Gastrocnemius medialis (tissue), 4 donors: ENCODE measurements around the gene LDB3. TPM values are rescaled to one million over a fixed set of nuclear protein-coding genes. Genes with fewer than 3 reads are reported as not detected.
A peak's percentile ranks its signal among the peaks of the same experiment; 100 is the strongest.

Experiments used
- ATAC-seq, 2 donors: fragments of 150-250 bp; one replicate each; pipeline ENCODE4 v1.9.1; 2016
- DNase-seq, 2 donors: peaks; one replicate each; pipeline ENCODE4 v3.0.0-alpha.2; 2019
- H3K27ac ChIP-seq, 4 donors: fragments of 200-600 bp; sonication (generic); 1 replicate in 1 of 4; 2 replicates in 3 of 4; pipeline ENCODE4 v1.5.1; 2016 to 2018; ENCODE audit warnings: mild to moderate bottlenecking in 2 of 4, moderate library complexity in 1 of 4
- H3K27me3 ChIP-seq, 3 donors: fragments of 200-600 bp; sonication (generic) in 2 of 3; 1 replicate in 1 of 3; 2 replicates in 2 of 3; pipeline versions ENCODE4 v1.5.1 to v1.6.0; 2016 to 2019; ENCODE audit warnings: mild to moderate bottlenecking in 1 of 3, moderate library complexity in 1 of 3
- H3K36me3 ChIP-seq, 2 donors: fragments of 200-600 bp; sonication (generic) in 1 of 2; one replicate each; pipeline ENCODE4 v1.5.1; 2017 to 2018
- H3K4me1 ChIP-seq, 2 donors: fragments of 200-600 bp; sonication (generic) in 1 of 2; one replicate each; pipeline ENCODE4 v1.5.1; 2016 to 2017; ENCODE audit warnings: mild to moderate bottlenecking in 2 of 2
- H3K4me3 ChIP-seq, 4 donors: fragments of 200-600 bp; sonication (generic) in 3 of 4; 1 replicate in 1 of 4; 2 replicates in 3 of 4; pipeline ENCODE4 v1.5.1; 2016 to 2019; ENCODE audit warnings: mild to moderate bottlenecking in 2 of 4
- H3K9me3 ChIP-seq, 3 donors: fragments of 200-600 bp; sonication (generic) in 2 of 3; 1 replicate in 1 of 3; 2 replicates in 2 of 3; pipeline ENCODE4 v1.5.1; 2016 to 2019
- POLR2A ChIP-seq, 2 donors: fragments of 450-650 bp; IDR thresholded peaks; one replicate each; pipeline ENCODE4 v1.6.1; 2017; ENCODE audit warnings: antibody characterized with exemption in 2 of 2, mild to moderate bottlenecking in 2 of 2, moderate library complexity in 2 of 2
- in situ Hi-C, 4 donors: fragments of 200-750 bp; cut with MboI; loops; one replicate each; pipeline versions ENCODE4 v1.15.0 to v1.8.0; 2017; ENCODE audit warnings: low sequenced_read_pairs in 4 of 4
- intact Hi-C: fragments of 100-400 bp; cut with DNase I; formaldehyde crosslinking; loops from one replicate; pipeline ENCODE4 v1.15.1; 2023; ENCODE audit warnings: low total_unique reads
- total RNA-seq, 4 donors: library from RNA; depleted of rRNA; stranded (reverse); fragments of >200 nt; gene quantifications; one replicate each; pipeline versions ENCODE4 v1.1.0 to v1.2.3, GENCODE V29; 2016
- TF ChIP-seq, protein P1 (sequence below), 5 experiments: fragments of 450-650 bp in 3 of 5; fragments of 200-600 bp in 2 of 5; sonication (generic) in 2 of 5; IDR thresholded peaks in 4 of 5; conservative IDR thresholded peaks in 1 of 5; 1 replicate in 4 of 5; 2 replicates in 1 of 5; pipeline ENCODE4 v1.5.1; 2016 to 2019; ENCODE audit warnings: antibody characterized with exemption in 5 of 5, mild to moderate bottlenecking in 3 of 5, moderate library complexity in 3 of 5

LDB3 gene
- total RNA-seq, 4 donors from 2014 or later = 164 to 305 (median 227) TPM

DNA sequence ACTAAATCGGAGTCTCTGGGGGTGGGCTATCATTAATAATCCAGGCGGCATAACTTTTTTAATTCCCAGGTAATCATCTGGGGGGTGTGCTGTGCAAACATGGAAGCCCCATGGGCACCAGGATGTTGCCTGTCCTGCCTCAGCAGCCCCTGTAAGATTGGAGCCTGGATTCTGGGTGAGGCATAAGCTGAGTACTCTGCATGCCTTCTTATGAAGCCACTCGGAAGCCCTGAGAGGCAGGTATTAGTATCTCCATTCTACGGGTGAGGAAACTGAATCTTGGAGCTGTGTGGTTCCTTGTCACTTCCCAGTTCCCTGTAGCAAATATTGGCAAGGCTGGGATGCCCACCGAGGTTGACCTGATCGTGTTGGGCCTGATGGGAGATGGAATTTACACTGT lies 21.4 kb upstream of the LDB3 start:
- peaks cover 34 to 36% of the 10 kb centered on the region in 2 donors for H3K4me1 ChIP-seq
- H3K9me3 ChIP-seq = no peaks in the 10 kb centered on the region
- no peak for DNase-seq
- H3K27ac ChIP-seq = no peak overlapping the region
- intact Hi-C loops (no loop called here), in situ Hi-C loops (no loop called here)
- H3K4me3 ChIP-seq = no peak overlapping the region
- no peaks in the 10 kb centered on the region for H3K36me3 ChIP-seq
- TF ChIP-seq POLR2A (IDR thresholded peaks at IDR 0.05) = no peak
- TF ChIP-seq, protein P1, sequence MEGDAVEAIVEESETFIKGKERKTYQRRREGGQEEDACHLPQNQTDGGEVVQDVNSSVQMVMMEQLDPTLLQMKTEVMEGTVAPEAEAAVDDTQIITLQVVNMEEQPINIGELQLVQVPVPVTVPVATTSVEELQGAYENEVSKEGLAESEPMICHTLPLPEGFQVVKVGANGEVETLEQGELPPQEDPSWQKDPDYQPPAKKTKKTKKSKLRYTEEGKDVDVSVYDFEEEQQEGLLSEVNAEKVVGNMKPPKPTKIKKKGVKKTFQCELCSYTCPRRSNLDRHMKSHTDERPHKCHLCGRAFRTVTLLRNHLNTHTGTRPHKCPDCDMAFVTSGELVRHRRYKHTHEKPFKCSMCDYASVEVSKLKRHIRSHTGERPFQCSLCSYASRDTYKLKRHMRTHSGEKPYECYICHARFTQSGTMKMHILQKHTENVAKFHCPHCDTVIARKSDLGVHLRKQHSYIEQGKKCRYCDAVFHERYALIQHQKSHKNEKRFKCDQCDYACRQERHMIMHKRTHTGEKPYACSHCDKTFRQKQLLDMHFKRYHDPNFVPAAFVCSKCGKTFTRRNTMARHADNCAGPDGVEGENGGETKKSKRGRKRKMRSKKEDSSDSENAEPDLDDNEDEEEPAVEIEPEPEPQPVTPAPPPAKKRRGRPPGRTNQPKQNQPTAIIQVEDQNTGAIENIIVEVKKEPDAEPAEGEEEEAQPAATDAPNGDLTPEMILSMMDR (IDR thresholded peaks at IDR 0.05 in 4 of 5, conservative IDR thresholded peaks at IDR 0.05 in 1 of 5) = no peak
- no peak for ATAC-seq
- H3K27me3 ChIP-seq = no peaks in the 10 kb centered on the region

DNA sequence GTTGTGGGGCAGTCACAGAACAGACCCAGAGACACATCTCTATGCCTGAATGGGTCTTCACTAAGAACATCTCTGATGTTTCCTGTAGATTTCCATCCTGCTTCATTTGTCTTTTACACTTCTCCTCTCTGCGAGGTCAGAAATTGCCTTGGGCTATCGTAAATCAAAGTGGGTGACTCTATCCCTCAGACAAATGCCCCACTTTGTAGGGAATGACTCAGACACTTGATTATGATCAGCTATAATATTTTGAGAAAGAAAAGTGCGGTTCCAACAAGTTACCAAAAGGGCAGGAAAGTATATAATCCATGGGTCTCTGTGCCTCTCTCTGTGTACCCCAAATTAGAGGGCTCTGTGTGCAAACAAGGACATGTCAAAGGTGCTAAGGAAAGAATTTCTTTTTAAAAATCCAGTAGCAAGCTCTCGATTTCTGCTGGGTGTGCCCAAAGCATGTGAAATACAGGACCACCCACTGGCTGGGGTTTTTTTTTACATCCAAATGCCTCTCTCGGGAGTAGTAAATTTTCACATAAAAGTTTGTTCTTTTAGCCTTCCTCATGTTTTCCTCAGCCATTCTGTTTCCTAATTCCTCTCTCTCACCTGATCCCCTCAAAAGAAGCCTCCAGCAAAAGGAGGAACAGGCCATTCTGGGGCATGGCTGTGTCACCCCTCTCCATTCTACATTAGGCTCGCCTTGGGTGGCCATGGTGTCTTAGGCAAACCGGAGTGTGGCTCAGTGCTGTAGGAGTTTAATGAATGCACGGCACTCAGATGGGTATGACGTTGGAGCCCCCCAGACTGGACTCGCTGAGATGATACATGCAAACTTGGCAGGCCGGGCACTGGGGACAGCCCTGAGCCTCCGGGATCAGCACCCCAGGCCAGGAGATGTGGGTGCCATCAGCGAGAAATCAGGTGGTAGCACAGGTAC lies 20.3 kb upstream of the LDB3 start:
- Histone ChIP-seq H3K27me3 (no peaks in the 10 kb centered on the region), H3K27ac (peak overlapping the region; percentile 50 to 69 (median 54)), H3K4me3 (no peak overlapping the region), H3K36me3 (no peaks in the 10 kb centered on the region), H3K4me1 (peaks cover 26 to 29% of the 10 kb centered on the region in 2 donors), H3K9me3 (no peaks in the 10 kb centered on the region)
- in situ Hi-C loops (no loop called here), intact Hi-C loops (no loop called here)
- DNase-seq = no peak
- no peak for TF ChIP-seq POLR2A (IDR thresholded peaks at IDR 0.05)
- TF ChIP-seq, protein P1 (IDR thresholded peaks at IDR 0.05 in 4 of 5, conservative IDR thresholded peaks at IDR 0.05 in 1 of 5) = no peak
- no peak for ATAC-seq

DNA sequence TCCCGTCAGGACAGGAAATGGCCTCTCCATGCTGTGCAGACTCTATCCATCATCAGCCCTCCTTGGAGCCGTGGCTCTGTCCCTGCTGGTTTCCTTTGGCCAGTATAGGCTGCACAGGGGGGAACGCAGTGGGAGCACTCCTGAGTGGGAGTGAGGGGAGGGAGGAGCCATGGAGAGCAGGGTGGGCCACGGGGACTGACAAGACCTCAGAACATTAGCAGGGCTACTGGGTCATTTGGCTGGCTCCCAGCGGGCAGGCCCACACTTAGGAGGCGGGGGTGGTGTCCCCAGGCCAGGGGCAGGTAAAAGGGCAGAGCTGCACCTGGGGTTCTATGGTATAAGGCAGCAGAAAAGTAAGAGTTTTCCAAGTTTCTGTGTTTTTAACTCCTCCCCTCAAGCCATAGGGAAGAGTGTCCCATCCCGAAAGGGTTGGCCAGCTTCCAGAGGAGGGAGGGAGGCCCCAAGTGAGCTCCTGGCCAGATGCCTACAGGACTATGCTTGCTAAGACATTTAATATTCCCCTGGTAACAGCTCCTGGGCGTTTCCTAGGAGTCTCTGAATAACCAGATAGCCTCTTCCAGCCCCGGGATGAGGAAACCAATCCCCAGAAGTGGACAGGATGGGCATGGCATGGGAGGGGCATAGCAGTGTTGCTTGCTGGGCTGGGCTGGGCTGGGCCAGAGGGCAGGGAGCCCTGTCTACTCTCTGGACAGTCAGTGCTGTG lies 19.4 kb upstream of the LDB3 start:
- DNase-seq = peak in 1 of 2 donors; percentile 91
- no peaks in the 10 kb centered on the region for H3K27me3 ChIP-seq
- in situ Hi-C loops = no loop called here
- no peaks in the 10 kb centered on the region for H3K9me3 ChIP-seq
- TF ChIP-seq, protein P1 (IDR thresholded peaks at IDR 0.05 in 4 of 5, conservative IDR thresholded peaks at IDR 0.05 in 1 of 5) = no peak
- TF ChIP-seq POLR2A (IDR thresholded peaks at IDR 0.05) = no peak
- H3K27ac ChIP-seq = peak overlapping the region; percentile 50 to 69 (median 63)
- no peak overlapping the region for H3K4me3 ChIP-seq
- intact Hi-C loops = no loop called here
- ATAC-seq = peak; percentile 28 to 88
- H3K4me1 ChIP-seq = peaks cover 18 to 21% of the 10 kb centered on the region in 2 donors
- no peaks in the 10 kb centered on the region for H3K36me3 ChIP-seq

DNA sequence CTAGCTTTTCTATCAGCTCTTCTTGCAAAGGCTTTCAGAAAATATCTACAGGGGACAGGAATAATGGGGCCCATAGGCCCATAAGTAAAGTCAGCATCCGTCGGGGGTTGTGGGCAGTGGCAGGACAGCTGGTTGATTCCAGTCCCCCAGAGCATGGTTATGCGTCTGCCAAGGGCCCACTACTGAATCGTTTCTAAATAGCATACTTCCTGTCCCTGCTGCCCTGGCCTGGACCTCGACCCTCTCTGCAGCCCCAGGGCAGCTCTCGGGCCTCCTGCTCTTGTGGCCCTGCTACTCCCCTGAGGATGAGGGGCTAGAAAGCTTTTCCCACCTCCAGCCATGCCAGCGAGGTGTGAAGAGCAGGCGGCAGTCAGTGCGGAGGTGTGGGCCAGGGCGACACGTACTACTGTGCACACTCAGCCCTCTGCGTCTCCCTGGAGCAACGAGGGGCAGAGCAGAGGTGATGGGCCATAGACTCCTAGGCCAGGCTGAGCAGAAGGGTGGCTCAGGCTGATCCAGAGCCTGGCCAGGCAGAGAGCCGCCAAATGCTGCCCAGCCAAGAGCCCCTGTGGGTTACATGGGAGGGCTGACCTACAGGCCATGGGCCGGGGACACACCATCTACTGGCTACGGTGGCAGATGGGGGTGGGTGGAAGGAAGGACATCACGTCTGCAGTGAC lies 18.7 kb upstream of the LDB3 start:
- DNase-seq = peak in 1 of 2 donors; percentile 16
- H3K4me3 ChIP-seq = no peak overlapping the region
- H3K4me1 ChIP-seq = peaks cover 16 to 19% of the 10 kb centered on the region in 2 donors
- no peaks in the 10 kb centered on the region for H3K9me3 ChIP-seq
- intact Hi-C loops = no loop called here
- ATAC-seq = peak in 1 of 2 donors; percentile 13
- in situ Hi-C loops = no loop called here
- peak overlapping the region; percentile 50 to 69 (median 63) for H3K27ac ChIP-seq
- no peaks in the 10 kb centered on the region for H3K27me3 ChIP-seq
- no peaks in the 10 kb centered on the region for H3K36me3 ChIP-seq
- TF ChIP-seq, protein P1 (IDR thresholded peaks at IDR 0.05 in 4 of 5, conservative IDR thresholded peaks at IDR 0.05 in 1 of 5) = no peak
